GM21528 (cell line): ENCODE measurements around the gene FBXO34.

Source experiments
- ATAC-seq: cut with Tn5 transposase; IDR thresholded peaks from one replicate; pipeline ENCODE4 v1.9.1; 2021; ENCODE audit warnings: mild to moderate bottlenecking, moderate library complexity; ENCODE audit not compliant: unreplicated experiment, low FRiP score

Gene FBXO34, protein sequence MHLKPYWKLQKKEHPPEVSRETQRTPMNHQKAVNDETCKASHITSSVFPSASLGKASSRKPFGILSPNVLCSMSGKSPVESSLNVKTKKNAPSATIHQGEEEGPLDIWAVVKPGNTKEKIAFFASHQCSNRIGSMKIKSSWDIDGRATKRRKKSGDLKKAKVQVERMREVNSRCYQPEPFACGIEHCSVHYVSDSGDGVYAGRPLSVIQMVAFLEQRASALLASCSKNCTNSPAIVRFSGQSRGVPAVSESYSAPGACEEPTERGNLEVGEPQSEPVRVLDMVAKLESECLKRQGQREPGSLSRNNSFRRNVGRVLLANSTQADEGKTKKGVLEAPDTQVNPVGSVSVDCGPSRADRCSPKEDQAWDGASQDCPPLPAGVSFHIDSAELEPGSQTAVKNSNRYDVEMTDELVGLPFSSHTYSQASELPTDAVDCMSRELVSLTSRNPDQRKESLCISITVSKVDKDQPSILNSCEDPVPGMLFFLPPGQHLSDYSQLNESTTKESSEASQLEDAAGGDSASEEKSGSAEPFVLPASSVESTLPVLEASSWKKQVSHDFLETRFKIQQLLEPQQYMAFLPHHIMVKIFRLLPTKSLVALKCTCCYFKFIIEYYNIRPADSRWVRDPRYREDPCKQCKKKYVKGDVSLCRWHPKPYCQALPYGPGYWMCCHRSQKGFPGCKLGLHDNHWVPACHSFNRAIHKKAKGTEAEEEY

GRCh38 chr14:55270832-55271571 is at the start of gene FBXO34:
TSS of gene FBXO34 (plus strand) at chr14:55271421. CDS start at chr14:55350391, 78,970 bp downstream.
- ATAC-seq: peak; percentile 88

- ATAC-seq: no peak
Measured at GRCh38 chr14:55221968-55222367, 49.3 kb upstream of the FBXO34 start.

GRCh38 chr14:55223364-55223763 is 47.9 kb upstream of the FBXO34 start:
- no peak for ATAC-seq

GRCh38 chr14:55228261-55228660 is 43.0 kb upstream of the FBXO34 start:
- ATAC-seq: no peak

GRCh38 chr14:55233591-55233990 is 37.6 kb upstream of the FBXO34 start:
- ATAC-seq: no peak

- no peak for ATAC-seq
Measured at GRCh38 chr14:55238019-55238680, 33.1 kb upstream of the FBXO34 start.

- ATAC-seq: no peak
Measured at GRCh38 chr14:55239320-55239719, 31.9 kb upstream of the FBXO34 start.

DNA sequence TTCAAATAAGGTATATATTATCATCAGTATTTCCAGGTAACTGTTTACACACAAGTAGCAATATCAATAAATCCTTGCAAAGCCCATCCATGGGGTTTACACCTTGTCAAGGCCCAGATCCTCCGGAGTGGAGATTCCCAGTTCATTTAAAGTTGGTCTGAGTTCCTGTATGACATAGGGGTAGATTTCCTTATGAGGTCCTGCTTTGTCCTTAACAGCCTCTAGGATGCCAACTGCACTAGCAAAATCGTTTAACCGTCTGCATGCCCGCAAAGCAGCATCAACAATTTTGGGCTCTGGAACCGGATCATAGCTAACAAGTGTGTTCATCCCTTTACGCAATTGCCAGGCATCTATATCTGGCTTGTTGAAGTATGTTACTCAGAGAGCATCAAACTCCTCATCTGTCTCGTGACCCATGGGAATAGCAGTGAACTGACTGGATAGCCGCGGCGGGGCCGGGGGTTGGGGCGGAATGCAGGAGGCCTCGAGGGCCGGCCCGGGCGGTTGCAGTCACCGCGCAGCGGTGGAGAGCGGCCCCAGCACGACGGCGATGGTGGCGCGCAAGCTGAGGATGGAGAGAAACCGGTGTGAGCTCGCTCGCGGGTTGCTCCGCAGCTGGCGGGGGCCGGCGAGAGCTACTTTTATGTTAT is 30.6 kb upstream of the FBXO34 start:
- no peak for ATAC-seq

DNA sequence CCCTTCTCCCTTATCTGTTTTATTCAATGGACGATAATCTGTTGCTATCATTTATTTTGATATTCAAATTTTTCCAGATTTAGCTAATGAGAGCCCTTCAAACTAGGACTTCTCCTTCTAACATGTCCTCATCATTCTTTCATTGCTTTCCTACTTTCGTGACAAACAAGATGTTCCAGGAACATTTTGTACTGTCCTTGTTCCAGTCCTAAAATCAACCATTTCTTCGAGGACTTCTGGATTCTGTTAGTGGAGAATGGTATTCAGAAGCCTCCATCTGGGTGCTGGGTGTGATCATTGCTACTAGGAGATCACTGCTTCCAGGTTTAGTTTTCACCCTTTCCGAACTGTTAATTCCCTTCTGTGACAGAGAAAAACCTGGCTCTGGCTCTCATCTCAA is 29.5 kb upstream of the FBXO34 start:
- ATAC-seq: no peak

DNA sequence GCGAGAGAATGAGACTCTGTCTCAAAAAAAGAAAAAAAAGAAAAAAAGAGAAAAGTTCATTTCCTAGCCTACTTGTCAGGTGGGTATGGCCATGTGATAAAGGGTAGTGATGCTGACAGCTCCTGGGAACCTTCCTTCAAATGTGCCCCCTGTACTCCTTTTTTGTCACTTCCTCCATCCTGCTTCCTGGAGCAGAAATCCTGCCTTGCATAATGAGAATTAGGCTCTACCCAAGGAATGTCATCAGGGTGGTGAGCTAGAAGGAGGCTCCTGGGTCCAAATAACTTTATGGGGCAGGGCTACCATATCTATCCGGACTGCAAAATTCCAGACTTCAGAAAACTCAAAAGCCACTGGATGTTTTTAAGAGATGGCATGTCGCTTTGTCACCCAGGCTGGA is 27.8 kb upstream of the FBXO34 start:
- ATAC-seq: no peak

DNA sequence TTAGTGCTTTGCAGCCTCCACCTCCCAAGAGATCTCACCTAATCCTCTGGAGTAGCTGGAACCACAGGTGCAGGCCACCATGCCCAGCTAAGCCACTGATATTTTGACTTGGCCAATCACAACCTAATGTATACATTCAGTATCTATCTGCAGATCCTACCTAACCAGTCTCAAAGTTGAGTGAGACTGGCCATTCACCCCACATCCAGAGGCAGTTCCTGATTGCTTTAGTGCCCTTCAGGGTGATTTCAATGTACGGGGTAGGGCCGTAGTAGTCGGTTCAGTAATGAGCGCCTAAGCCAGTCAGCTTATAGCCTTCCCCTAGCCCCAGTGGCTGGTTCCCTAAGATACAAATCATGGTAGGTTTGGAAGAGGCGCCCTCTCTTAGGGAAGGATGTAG is 27.4 kb upstream of the FBXO34 start:
- ATAC-seq: no peak

GRCh38 chr14:55245657-55246268 is 25.5 kb upstream of the FBXO34 start:
- ATAC-seq: no peak

GRCh38 chr14:55248411-55248810 is 22.8 kb upstream of the FBXO34 start:
- no peak for ATAC-seq

DNA sequence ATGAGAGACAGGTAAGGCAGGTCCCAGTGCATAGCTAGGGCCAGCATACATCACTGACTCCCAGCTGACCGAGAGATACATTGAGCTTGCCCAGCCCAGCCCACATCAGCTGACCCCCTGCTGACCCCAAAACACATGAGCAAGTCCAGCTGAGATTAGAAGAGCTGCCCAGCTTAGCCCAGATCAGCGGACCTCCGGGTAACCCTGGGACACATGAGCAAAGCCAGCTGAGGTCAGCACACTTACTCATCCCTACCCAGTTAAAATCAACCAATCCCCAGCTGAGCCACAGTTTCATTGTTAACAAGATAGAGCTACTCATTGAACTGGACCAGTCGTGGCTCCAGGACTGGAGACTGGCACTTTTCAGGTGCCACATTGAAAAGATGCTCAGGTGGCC is 21.8 kb upstream of the FBXO34 start:
- ATAC-seq: no peak

DNA sequence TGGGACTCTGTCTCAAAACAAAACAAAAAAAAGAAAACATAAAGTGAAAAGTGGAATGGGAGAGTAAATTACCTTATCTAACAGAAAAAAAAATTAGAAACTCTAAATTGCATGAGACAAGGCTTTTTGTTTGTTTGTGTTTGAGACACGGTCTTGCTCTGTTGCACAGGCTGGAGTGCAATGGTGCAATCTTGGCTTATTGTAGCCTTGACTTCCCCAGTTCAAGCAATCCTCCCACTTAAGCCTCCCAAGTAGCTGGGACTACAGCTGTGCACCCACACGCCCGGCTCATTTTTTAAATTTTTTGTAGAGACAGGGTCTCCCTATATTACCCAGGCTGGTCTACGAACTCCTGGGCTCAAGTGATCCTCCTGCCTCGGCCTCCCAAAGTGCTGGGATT is 17.9 kb upstream of the FBXO34 start:
- ATAC-seq: no peak

- ATAC-seq: no peak
Measured at GRCh38 chr14:55254581-55254980, 16.6 kb upstream of the FBXO34 start.

- no peak for ATAC-seq
Measured at GRCh38 chr14:55255979-55256378, 15.2 kb upstream of the FBXO34 start.

DNA sequence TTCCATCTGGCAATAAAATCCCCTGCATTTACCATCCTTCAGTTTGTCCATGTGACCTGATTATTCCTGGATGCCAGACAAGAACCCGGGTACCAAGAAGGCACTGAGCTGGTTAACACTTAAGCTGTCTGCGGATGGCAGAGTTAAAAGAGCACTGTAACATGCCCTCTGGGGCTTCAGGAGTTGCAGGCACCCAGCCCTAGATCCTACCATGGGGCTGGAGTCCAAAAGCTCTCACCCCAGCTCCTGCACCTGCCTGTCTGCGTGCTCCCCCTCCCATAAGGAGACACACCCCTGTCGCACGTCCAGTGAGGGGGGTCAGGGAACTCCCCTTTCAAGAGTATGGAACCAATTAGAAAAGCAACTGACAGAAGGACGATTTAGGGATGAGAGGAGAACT is 14.6 kb upstream of the FBXO34 start:
- no peak for ATAC-seq

DNA sequence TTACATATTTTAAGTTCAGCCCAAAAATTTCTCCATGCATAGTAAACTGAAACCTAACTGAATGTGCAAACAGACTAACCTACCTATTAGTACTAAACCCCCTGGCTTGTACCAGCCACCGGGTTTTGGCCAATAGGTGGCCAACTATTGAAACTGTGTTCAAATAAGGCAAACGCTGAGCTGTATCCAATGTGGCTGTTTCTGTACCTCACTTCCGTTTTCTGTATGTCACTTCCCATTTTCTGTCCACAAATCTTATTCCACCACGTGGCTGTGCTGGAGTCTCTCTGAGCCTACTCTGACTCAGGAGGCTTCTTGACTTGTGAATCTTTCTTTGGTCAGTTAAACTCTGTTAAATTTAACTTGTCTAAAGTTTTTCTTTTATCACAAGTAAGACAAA is 6.0 kb upstream of the FBXO34 start:
- ATAC-seq: no peak

DNA sequence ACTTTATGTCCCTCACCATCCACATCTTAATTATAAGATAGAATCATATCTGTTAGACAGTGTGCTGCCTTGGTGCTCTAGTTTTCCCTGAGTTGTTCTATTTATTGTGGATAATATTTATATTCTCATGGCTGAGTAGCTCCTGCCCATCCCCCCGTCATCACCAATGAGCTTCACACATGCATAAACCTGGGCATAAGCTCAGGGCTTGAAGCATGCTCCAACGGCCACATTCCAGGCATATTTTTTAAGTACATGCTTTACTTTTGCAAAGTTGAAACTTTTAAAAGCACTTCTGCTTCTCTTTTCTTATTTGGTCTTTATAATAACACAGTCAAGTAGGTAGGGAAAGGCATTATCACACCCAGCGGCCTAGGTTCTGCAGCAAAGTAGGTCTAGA is 3.4 kb upstream of the FBXO34 start:
- no peak for ATAC-seq
